Astrocyte of the hippocampus (primary cell): ENCODE data around the gene OR9K2.
A peak's percentile ranks its signal among the peaks of the same experiment; 100 is the strongest.
"Not testable (repeated sequence)": the region's sequence is repeated elsewhere in the genome, so short reads cannot be mapped to it uniquely, and the experiment has no call there.

Source experiments
- DNase-seq: peaks from one replicate; pipeline ENCODE4 v3.0.0; 2011; ENCODE audit warnings: low read depth, low spot score

The OR9K2 gene

DNA sequence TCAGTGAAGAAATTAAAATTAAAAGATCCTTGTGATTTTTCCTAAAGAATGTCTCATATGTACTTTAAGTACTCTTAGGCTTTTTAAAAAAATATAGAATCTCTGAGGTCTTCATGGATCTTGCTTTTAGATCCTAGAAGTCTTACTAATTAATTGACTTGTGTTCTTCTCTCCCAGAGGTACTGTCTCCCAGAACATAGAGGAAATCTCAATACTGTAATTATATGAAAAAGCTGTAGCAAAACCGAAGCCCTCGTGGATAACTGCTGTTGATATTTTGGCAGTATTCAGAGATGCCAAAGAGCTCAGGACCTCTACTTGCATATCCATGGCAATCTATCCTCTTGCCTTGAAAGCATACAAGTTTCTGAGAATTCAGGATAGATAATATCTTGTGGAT, at the start of gene OR9K2:
TSS of gene OR9K2 (plus strand) at position 301 of the 400 bp plus-strand sequence. CDS start 3,429 bp downstream, outside the sequence.
- DNase-seq = no peak

- DNase-seq = no peak
These were observed 33.6 kb upstream of the OR9K2 start for GRCh38 chr12:55092579-55092978.

GRCh38 chr12:55112378-55112875, 13.8 kb upstream of the OR9K2 start:
- no peak for DNase-seq

GRCh38 chr12:55116152-55116551, 10.1 kb upstream of the OR9K2 start:
- DNase-seq = no peak

- DNase-seq = no peak
These were observed 6.6 kb downstream of the OR9K2 start for GRCh38 chr12:55132816-55133215.

DNA sequence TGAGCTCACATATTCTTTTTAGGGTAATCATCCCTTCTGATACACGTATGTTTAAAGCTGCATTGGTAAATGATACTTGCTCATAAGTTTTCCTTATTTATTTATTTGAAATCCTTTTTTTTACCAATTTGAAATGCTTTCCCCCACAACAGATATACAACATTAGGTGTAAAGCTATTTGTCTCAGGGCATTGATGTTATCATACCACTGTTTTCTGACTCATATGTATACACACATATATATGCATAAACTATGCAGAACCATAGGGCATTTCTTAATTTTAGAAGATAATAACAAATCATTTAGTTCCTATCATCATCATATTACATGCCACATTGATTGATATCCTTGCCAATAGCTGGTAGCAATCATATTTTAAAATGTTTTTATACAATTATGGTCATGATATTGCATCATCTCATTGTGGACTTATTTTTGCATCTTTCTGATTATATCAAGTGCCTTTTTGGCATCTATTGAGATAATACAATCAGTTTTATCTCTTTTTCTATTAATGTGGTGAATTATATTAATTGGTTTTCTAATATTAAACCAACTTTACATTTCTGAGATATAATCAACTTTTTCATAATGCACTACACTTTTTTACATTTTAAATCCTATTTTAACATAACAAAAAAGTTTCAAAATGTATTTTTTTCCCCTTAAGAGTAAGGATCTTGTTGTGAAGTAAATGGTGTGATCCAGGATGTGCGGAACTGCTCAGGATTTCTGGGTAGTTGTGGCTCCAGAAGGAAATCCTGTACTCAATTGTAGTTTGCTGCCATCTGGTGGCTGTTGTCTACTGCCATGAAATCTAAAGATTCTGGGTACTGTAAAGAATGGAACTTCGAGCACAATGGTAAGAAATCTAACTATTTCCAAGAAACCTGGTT, 16.7 kb downstream of the OR9K2 start:
- DNase-seq = peak; percentile 52

DNA sequence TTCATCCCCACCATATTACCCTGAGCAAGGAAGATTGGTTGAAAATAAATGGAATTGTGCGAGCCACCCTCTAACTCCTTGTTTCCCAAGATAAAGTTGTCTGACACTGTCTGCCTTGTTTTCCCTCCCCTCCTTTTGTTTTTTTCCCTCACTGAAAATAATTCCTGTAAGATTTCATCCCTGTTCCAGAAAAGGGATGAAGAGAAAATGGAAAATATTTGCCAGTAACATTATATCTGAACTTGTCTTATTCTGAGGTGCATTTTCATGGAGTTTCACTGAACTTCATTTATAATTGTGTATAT, 17.3 kb downstream of the OR9K2 start:
- DNase-seq = no peak

GRCh38 chr12:55167010-55167640, 40.9 kb downstream of the OR9K2 start:
- not testable (repeated sequence) for DNase-seq

- DNase-seq = no peak
These were observed 45.2 kb downstream of the OR9K2 start for GRCh38 chr12:55171445-55171844.

- not testable (repeated sequence) for DNase-seq
These were observed 45.6 kb downstream of the OR9K2 start for GRCh38 chr12:55171846-55172245.

- DNase-seq = no peak
These were observed 46.5 kb downstream of the OR9K2 start for GRCh38 chr12:55172686-55173085.

- DNase-seq = no peak
These were observed 47.2 kb downstream of the OR9K2 start for GRCh38 chr12:55173456-55173855.
